Activated T-cell treated with anti-CD3 and anti-CD28 coated beads for 4 hours (primary cell): ENCODE data around the gene CCKAR.

Experiments used
- DNase-seq: peaks from one replicate; pipeline ENCODE4 v3.0.0-alpha.2; 2020

The CCKAR gene

GRCh38 chr4:26489101-26489985 is 941 bp downstream of the CCKAR start:
- no peak for DNase-seq

DNA sequence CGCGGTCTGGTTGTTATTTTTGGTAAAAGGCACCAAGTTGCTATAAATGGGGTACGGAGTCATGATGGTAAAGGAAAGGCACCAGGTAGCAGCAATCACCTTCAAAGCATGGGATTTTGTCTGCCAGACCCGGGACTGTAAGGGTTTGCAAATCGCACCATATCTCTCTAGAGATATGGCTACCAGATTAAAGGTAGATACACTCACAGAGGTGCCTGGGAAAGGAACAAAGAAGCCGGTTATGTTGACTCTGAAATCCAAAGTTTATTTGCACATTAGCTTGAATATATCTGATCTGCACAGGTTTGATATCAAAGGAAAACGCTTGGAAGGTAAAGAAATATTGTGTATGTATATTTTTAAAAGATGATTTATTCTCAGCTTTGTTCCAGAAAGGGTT is 4.6 kb downstream of the CCKAR start:
- DNase-seq, result no peak

GRCh38 chr4:26484516-26484915 is 5.8 kb downstream of the CCKAR start:
- DNase-seq, result no peak

DNA sequence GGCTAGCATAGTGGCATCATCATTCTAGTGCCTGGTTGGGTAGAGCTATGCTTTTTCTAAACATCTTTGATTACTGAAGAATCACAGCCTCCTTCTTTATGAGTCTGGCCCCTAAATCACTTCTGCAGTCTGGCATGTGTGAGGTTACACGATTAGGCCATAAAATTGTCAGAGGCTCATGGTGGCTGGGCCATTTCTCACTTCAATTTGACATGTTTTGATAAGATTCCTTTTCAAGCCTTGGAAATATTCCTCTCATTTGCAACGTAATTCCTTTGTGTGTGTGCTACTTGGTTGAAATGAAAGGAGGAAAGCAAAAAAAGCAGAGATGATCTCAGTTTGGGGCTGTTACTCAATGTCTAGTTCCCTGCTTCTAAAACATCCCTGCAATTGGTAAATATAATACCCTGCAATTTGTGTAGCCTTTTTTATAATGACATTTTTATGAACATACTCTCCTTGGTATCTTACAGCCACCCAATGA is 6.2 kb downstream of the CCKAR start:
- DNase-seq, result no peak

DNA sequence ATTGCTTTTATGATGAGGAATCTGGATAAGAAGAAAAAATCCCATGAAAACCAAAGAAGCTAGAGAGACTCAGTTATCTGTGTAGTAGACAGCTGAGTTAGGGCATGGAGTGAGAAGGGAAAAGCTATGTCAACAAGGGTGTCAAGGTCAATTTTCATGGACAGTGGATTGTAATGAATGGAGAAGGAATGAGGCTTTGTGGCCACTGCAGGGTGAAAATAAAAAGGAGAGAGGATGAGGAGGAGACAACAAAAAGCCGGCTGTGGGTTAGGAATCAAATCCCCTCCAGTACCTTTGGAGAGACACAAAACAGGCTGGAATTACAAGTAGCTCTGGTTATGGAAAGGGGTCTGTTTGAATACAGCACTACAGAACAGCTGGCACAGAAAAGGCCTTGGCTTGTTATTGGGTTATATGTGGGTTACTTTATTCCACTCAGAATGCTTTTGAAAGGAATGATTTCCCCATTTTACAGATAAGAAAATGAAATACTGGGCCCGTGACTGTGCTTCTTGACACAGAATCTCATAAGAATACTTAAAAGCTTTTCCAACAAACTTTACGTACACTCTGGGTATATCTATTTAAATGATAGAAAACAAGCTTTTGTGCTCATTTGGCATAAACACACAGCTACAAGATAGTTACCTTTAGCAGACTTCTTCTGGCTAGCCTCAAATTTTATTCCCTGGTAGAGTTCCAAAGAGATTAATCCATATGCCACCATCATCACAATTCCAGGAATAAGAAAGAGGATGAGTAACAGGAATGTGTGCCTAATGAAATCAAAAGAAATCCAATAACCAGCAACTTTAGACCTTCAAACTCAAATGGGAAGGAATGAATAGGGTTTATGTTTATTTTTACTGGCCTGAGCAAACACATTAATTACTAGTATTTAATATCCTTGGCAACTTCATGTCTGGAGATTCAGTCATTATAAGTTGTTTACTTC is 7.5 kb downstream of the CCKAR start:
- no peak for DNase-seq

DNA sequence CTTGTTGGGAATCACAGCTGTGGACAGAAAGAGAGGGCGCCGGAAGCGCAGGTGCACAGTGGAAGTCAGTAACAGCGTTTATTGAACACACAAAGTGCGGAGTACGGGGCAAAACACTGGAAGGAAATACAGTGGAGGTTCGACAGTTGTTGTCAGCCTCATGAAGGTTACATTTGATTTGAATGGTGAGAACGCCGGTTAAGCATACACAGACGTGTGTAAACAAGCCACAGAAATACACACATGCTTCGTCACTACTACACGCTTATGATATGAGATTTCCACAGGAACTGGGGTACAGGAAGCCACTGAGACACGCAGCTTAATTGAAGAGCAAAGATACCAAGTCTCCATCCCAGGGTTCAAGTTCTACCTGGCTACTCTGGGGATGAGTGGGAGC is 12.0 kb downstream of the CCKAR start:
- no peak for DNase-seq

- no peak for DNase-seq
Observed at GRCh38 chr4:26476545-26476944, 13.7 kb downstream of the CCKAR start.

- no peak for DNase-seq
Observed at GRCh38 chr4:26475716-26476115, 14.6 kb downstream of the CCKAR start.

- DNase-seq, result no peak
Observed at GRCh38 chr4:26474551-26474950, 15.7 kb downstream of the CCKAR start.

GRCh38 chr4:26473893-26474292 is 16.4 kb downstream of the CCKAR start:
- DNase-seq, result no peak

GRCh38 chr4:26471890-26472289 is 18.4 kb downstream of the CCKAR start:
- no peak for DNase-seq

GRCh38 chr4:26468977-26469376 is 21.3 kb downstream of the CCKAR start:
- no peak for DNase-seq

- DNase-seq, result no peak
Observed at GRCh38 chr4:26468283-26468949, 21.9 kb downstream of the CCKAR start.

DNA sequence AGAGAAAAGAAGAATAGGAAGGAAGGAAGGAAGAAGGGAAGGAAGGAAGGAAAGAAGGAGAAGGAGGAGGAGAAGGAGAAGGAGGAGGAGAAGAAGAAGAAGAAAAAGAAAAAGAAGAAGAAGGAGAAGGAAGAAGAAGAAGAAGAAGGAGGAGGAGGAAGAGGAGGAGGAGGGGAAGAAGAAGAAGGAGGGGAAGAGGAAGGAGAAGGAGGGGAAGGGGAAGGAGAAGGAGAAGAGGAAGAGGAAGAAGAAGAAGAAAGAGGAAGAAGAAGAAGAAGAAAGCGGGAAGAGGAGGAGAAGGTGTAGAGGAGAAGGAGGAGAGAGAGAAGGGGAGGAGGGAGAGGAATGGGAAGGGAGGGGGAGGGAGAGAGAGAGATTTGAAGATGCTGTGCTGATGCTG is 22.6 kb downstream of the CCKAR start:
- no peak for DNase-seq

GRCh38 chr4:26466578-26467270 is 23.6 kb downstream of the CCKAR start:
- DNase-seq, result no peak

GRCh38 chr4:26464420-26465095 is 25.7 kb downstream of the CCKAR start:
- DNase-seq, result no peak

- no peak for DNase-seq
Observed at GRCh38 chr4:26463386-26463785, 26.9 kb downstream of the CCKAR start.

GRCh38 chr4:26462874-26463273 is 27.4 kb downstream of the CCKAR start:
- no peak for DNase-seq

DNA sequence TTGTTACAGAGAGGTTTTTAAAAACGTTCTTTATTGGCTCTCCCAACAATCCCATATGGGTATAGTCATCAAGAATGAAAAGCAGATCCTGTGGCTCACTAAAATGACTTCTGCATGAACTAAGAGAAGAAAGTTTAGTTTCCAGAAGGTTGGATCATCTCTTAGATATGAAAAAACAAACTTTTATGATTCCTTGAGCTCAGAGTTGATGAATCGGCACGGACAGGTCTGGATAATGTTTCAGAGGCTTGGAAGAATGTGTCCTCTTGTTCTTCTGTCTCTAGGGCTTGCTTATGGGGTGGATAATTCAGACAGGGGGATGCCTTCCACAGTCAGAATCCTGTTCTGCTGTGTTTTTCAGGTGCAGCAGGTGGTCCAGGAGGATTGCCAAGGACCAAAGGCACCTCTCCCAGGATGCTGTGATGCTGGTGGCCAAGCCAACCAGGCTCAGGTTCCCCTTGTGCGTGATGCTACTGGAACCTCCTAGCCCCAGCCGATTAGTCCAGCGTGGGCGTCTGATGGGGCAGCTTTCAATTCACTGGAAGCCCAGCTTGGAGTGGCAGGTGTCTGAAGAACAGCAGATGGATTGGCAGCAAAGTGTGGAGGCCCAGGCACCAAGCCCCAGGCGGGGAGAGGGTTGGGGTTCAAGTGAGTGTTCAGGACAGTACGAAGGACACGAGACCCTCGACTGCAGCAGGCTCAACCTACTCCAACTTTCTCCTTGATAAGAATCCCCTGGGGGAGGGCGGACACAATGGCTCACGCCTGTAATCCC is 30.3 kb downstream of the CCKAR start:
- no peak for DNase-seq

- no peak for DNase-seq
Observed at GRCh38 chr4:26459054-26459755, 31.1 kb downstream of the CCKAR start.
